WTC11 (cell line): Measurements from ENCODE around the gene GRM8. TPM values are rescaled to one million over a fixed set of nuclear protein-coding genes. Genes with fewer than 3 reads are reported as not detected.

ENCODE experiments used
- ATAC-seq: fragments of 200-7000 bp; cut with Tn5 transposase; 2 replicates; pipeline ENCODE4 v1.10.0; 2021; ENCODE audit warnings: mild to moderate bottlenecking, moderate library complexity
- CTCF ChIA-PET: fragments of 300-600 bp; sonication (Branson Sonifier 250); formaldehyde crosslinking; loops from one replicate; lab custom pipeline; 2021; ENCODE audit warnings: antibody characterized with exemption; lab: Charles Lee
- POLR2A ChIA-PET: fragments of 350-600 bp; sonication (Branson Sonifier 250); formaldehyde crosslinking; loops from one replicate; lab custom pipeline; 2021; ENCODE audit warnings: antibody characterized with exemption; lab: Charles Lee
- DNase-seq: peaks from one replicate; pipeline ENCODE4 v3.0.0; 2021; ENCODE audit warnings: low spot score
- H3K27ac Mint-ChIP-seq: 2 replicates; pipeline ENCODE4 v1.8.0; 2021; ENCODE audit warnings: mixed read lengths
- H3K27me3 Mint-ChIP-seq: 2 replicates; pipeline ENCODE4 v1.8.0; 2021; ENCODE audit warnings: low read depth, mild to moderate bottlenecking, moderate library complexity, mixed read lengths
- H3K36me3 Mint-ChIP-seq: 2 replicates; pipeline ENCODE4 v1.8.0; 2021; ENCODE audit warnings: mixed read lengths
- H3K4me1 Mint-ChIP-seq: 2 replicates; pipeline ENCODE4 v1.8.0; 2022; ENCODE audit warnings: mixed read lengths
- H3K4me3 Mint-ChIP-seq: 2 replicates; pipeline ENCODE4 v1.8.0; 2021; ENCODE audit warnings: mild to moderate bottlenecking, moderate library complexity, mixed read lengths
- H3K9me3 Mint-ChIP-seq: 2 replicates; pipeline ENCODE4 v1.8.0; 2021; ENCODE audit warnings: mixed read lengths
- CREM ChIP-seq: sonication (generic); formaldehyde crosslinking; IDR thresholded peaks from 2 replicates; pipeline ENCODE4 v1.8.1; 2022; ENCODE audit warnings: mild to moderate bottlenecking, missing genetic modification reagents, moderate library complexity
- E2F1 ChIP-seq: sonication (generic); formaldehyde crosslinking; IDR thresholded peaks from 2 replicates; pipeline ENCODE4 v1.8.0; 2022; ENCODE audit warnings: mild to moderate bottlenecking, missing genetic modification reagents
- EMX1 ChIP-seq: fragments of 250-450 bp; sonication (Bioruptor Pico); IDR thresholded peaks from 2 replicates; pipeline ENCODE4 v1.8.0; 2021; ENCODE audit warnings: mild to moderate bottlenecking
- MYBL2 ChIP-seq: sonication (generic); formaldehyde crosslinking; IDR thresholded peaks from 2 replicates; pipeline ENCODE4 v1.8.1; 2023; ENCODE audit warnings: mild to moderate bottlenecking, moderate library complexity, missing genetic modification reagents
- NR2C2 ChIP-seq: sonication (generic); formaldehyde crosslinking; IDR thresholded peaks from 2 replicates; pipeline ENCODE4 v1.8.0; 2022; ENCODE audit warnings: mild to moderate bottlenecking, missing genetic modification reagents
- NR3C1 ChIP-seq: sonication (generic); formaldehyde crosslinking; conservative IDR thresholded peaks from 2 replicates; pipeline ENCODE4 v1.8.1; 2023; ENCODE audit warnings: low read depth, mild to moderate bottlenecking, missing genetic modification reagents
- RELA ChIP-seq: sonication (generic); formaldehyde crosslinking; IDR thresholded peaks from 2 replicates; pipeline ENCODE4 v1.8.1; 2022; ENCODE audit warnings: missing genetic modification reagents, mild to moderate bottlenecking, borderline replicate concordance
- RORB ChIP-seq: fragments of 250-450 bp; sonication (Bioruptor Pico); IDR thresholded peaks from 2 replicates; pipeline ENCODE4 v1.9.0; 2021; ENCODE audit warnings: mild to moderate bottlenecking
- TCF7 ChIP-seq: sonication (generic); formaldehyde crosslinking; IDR thresholded peaks from 2 replicates; pipeline ENCODE4 v1.8.0; 2022; ENCODE audit warnings: mild to moderate bottlenecking, low read depth, missing genetic modification reagents, moderate library complexity
- TP53 ChIP-seq: sonication (generic); formaldehyde crosslinking; IDR thresholded peaks from 2 replicates; pipeline ENCODE4 v1.8.1; 2023; ENCODE audit warnings: mild to moderate bottlenecking, missing genetic modification reagents
- ZMAT4 ChIP-seq: fragments of 250-450 bp; sonication (Bioruptor Pico); IDR thresholded peaks from 2 replicates; pipeline ENCODE4 v1.9.0; 2021; ENCODE audit warnings: mild to moderate bottlenecking
- ZNF219 ChIP-seq: sonication (generic); formaldehyde crosslinking; IDR thresholded peaks from 2 replicates; pipeline ENCODE4 v1.8.0; 2023; ENCODE audit warnings: missing genetic modification reagents, mild to moderate bottlenecking, borderline replicate concordance
- ZNF263 ChIP-seq: sonication (generic); formaldehyde crosslinking; IDR thresholded peaks from 2 replicates; pipeline ENCODE4 v1.8.1; 2022; ENCODE audit warnings: low read depth, mild to moderate bottlenecking, moderate library complexity, missing genetic modification reagents
- ZNF281 ChIP-seq: sonication (generic); formaldehyde crosslinking; IDR thresholded peaks from 2 replicates; pipeline ENCODE4 v1.8.0; 2023; ENCODE audit warnings: mild to moderate bottlenecking, missing genetic modification reagents
- total RNA-seq: library from RNA; stranded (reverse); gene quantifications from 3 replicates; pipeline ENCODE4 v1.2.3, GENCODE V29; 2021
- TF ChIP-seq, protein P1 (sequence below): fragments of 200-600 bp; IDR thresholded peaks from 2 replicates; pipeline ENCODE4 v1.8.0; 2022; ENCODE audit warnings: antibody characterized with exemption
- TF ChIP-seq, protein P2 (sequence below): sonication (generic); formaldehyde crosslinking; IDR thresholded peaks from 2 replicates; pipeline ENCODE4 v1.8.0; 2022; ENCODE audit warnings: missing genetic modification reagents
- TF ChIP-seq, protein P3 (sequence below): sonication (generic); formaldehyde crosslinking; IDR thresholded peaks from 2 replicates; pipeline ENCODE4 v1.8.0; 2023; ENCODE audit warnings: missing genetic modification reagents, mild to moderate bottlenecking, borderline replicate concordance
- TF ChIP-seq, protein P4 (sequence below): fragments of 250-450 bp; sonication (Bioruptor Pico); IDR thresholded peaks from 2 replicates; pipeline ENCODE4 v1.9.0; 2021; ENCODE audit warnings: mild to moderate bottlenecking, borderline replicate concordance

The GRM8 gene
- total RNA-seq, 1 experiment from 2014 or later = 2.3 TPM

DNA sequence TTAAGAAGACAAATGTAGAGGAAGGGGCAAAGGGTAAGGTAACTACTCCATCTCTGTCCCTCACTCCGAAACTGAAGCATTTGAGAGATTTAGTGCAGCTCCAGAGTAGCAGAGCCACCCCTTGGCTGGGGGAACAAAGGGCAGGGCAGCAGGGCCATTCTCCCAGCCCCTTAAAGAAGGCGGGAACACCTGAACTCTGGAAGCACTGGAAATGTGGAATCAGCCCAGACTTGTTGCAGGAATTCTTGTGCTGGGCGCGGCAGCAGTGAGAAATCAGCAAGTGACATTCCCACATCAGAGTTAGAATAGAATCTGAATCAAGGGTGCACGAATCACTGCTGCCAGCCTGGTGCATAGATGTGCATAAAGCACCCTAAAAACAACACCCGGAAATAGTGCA lies 34.4 kb upstream of the GRM8 start (continued):
- TF ChIP-seq ZNF281 (CRISPR knock-in tag) (no peak), TP53 (CRISPR knock-in tag) (no peak), ZNF219 (no peak), EMX1 (CRISPR knock-in tag) (no peak), NR2C2 (no peak), E2F1 (CRISPR knock-in tag) (no peak), TCF7 (CRISPR knock-in tag) (no peak), NR3C1 (no peak)
- TF ChIP-seq, protein P1, sequence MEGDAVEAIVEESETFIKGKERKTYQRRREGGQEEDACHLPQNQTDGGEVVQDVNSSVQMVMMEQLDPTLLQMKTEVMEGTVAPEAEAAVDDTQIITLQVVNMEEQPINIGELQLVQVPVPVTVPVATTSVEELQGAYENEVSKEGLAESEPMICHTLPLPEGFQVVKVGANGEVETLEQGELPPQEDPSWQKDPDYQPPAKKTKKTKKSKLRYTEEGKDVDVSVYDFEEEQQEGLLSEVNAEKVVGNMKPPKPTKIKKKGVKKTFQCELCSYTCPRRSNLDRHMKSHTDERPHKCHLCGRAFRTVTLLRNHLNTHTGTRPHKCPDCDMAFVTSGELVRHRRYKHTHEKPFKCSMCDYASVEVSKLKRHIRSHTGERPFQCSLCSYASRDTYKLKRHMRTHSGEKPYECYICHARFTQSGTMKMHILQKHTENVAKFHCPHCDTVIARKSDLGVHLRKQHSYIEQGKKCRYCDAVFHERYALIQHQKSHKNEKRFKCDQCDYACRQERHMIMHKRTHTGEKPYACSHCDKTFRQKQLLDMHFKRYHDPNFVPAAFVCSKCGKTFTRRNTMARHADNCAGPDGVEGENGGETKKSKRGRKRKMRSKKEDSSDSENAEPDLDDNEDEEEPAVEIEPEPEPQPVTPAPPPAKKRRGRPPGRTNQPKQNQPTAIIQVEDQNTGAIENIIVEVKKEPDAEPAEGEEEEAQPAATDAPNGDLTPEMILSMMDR = no peak
- TF ChIP-seq, protein P2, sequence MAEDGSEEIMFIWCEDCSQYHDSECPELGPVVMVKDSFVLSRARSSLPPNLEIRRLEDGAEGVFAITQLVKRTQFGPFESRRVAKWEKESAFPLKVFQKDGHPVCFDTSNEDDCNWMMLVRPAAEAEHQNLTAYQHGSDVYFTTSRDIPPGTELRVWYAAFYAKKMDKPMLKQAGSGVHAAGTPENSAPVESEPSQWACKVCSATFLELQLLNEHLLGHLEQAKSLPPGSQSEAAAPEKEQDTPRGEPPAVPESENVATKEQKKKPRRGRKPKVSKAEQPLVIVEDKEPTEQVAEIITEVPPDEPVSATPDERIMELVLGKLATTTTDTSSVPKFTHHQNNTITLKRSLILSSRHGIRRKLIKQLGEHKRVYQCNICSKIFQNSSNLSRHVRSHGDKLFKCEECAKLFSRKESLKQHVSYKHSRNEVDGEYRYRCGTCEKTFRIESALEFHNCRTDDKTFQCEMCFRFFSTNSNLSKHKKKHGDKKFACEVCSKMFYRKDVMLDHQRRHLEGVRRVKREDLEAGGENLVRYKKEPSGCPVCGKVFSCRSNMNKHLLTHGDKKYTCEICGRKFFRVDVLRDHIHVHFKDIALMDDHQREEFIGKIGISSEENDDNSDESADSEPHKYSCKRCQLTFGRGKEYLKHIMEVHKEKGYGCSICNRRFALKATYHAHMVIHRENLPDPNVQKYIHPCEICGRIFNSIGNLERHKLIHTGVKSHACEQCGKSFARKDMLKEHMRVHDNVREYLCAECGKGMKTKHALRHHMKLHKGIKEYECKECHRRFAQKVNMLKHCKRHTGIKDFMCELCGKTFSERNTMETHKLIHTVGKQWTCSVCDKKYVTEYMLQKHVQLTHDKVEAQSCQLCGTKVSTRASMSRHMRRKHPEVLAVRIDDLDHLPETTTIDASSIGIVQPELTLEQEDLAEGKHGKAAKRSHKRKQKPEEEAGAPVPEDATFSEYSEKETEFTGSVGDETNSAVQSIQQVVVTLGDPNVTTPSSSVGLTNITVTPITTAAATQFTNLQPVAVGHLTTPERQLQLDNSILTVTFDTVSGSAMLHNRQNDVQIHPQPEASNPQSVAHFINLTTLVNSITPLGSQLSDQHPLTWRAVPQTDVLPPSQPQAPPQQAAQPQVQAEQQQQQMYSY = no peak
- TF ChIP-seq, protein P3, sequence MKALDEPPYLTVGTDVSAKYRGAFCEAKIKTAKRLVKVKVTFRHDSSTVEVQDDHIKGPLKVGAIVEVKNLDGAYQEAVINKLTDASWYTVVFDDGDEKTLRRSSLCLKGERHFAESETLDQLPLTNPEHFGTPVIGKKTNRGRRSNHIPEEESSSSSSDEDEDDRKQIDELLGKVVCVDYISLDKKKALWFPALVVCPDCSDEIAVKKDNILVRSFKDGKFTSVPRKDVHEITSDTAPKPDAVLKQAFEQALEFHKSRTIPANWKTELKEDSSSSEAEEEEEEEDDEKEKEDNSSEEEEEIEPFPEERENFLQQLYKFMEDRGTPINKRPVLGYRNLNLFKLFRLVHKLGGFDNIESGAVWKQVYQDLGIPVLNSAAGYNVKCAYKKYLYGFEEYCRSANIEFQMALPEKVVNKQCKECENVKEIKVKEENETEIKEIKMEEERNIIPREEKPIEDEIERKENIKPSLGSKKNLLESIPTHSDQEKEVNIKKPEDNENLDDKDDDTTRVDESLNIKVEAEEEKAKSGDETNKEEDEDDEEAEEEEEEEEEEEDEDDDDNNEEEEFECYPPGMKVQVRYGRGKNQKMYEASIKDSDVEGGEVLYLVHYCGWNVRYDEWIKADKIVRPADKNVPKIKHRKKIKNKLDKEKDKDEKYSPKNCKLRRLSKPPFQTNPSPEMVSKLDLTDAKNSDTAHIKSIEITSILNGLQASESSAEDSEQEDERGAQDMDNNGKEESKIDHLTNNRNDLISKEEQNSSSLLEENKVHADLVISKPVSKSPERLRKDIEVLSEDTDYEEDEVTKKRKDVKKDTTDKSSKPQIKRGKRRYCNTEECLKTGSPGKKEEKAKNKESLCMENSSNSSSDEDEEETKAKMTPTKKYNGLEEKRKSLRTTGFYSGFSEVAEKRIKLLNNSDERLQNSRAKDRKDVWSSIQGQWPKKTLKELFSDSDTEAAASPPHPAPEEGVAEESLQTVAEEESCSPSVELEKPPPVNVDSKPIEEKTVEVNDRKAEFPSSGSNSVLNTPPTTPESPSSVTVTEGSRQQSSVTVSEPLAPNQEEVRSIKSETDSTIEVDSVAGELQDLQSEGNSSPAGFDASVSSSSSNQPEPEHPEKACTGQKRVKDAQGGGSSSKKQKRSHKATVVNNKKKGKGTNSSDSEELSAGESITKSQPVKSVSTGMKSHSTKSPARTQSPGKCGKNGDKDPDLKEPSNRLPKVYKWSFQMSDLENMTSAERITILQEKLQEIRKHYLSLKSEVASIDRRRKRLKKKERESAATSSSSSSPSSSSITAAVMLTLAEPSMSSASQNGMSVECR (CRISPR knock-in tag) = no peak

DNA sequence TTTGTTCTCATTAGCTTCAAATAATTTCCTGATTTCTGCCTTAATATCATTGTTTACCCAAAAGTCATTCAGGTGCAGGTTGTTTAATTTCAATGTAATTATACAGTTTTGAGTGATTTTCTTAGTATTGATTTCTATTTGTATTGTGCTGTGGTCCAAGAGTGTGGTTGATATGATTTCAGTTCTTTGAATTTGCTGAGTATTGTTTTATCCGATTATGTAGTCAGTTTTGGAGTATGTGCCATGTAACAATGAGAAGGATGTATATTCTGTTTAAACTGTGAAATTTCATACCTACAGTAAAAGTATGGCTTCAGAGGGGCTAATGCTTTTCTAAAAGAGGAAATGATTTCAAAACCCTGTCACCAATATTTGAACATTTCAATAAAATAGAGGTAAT lies 17.4 kb upstream of the GRM8 start:
- H3K27me3 Mint-ChIP-seq = peaks cover 37% of the 10 kb centered on the region
- H3K9me3 Mint-ChIP-seq = no peaks in the 10 kb centered on the region
- no peak overlapping the region for H3K4me3 Mint-ChIP-seq
- ATAC-seq (no peak), DNase-seq (no peak)
- no peak overlapping the region for H3K27ac Mint-ChIP-seq
- no peaks in the 10 kb centered on the region for H3K4me1 Mint-ChIP-seq
- H3K36me3 Mint-ChIP-seq = no peaks in the 10 kb centered on the region
- POLR2A ChIA-PET = no interaction called here
- CTCF ChIA-PET = interaction anchor here (1.2 to 1.5 kb wide), 2 partner anchors 13 to 15 kb away, joined by 3 read pairs; no protein-coding TSS in a partner anchor
- no peak for TF ChIP-seq CREM (CRISPR knock-in tag)
- no peak for TF ChIP-seq RORB (CRISPR knock-in tag)
- no peak for TF ChIP-seq RELA
- no peak for TF ChIP-seq ZMAT4 (CRISPR knock-in tag)
- TF ChIP-seq ZNF263 (CRISPR knock-in tag) = no peak
- TF ChIP-seq, protein P4, sequence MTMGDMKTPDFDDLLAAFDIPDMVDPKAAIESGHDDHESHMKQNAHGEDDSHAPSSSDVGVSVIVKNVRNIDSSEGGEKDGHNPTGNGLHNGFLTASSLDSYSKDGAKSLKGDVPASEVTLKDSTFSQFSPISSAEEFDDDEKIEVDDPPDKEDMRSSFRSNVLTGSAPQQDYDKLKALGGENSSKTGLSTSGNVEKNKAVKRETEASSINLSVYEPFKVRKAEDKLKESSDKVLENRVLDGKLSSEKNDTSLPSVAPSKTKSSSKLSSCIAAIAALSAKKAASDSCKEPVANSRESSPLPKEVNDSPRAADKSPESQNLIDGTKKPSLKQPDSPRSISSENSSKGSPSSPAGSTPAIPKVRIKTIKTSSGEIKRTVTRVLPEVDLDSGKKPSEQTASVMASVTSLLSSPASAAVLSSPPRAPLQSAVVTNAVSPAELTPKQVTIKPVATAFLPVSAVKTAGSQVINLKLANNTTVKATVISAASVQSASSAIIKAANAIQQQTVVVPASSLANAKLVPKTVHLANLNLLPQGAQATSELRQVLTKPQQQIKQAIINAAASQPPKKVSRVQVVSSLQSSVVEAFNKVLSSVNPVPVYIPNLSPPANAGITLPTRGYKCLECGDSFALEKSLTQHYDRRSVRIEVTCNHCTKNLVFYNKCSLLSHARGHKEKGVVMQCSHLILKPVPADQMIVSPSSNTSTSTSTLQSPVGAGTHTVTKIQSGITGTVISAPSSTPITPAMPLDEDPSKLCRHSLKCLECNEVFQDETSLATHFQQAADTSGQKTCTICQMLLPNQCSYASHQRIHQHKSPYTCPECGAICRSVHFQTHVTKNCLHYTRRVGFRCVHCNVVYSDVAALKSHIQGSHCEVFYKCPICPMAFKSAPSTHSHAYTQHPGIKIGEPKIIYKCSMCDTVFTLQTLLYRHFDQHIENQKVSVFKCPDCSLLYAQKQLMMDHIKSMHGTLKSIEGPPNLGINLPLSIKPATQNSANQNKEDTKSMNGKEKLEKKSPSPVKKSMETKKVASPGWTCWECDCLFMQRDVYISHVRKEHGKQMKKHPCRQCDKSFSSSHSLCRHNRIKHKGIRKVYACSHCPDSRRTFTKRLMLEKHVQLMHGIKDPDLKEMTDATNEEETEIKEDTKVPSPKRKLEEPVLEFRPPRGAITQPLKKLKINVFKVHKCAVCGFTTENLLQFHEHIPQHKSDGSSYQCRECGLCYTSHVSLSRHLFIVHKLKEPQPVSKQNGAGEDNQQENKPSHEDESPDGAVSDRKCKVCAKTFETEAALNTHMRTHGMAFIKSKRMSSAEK (CRISPR knock-in tag) = no peak
- no peak for TF ChIP-seq MYBL2
